ENCODE measurements around the gene ACSL3.
"Not testable (repeated sequence)": the region's sequence is repeated elsewhere in the genome, so short reads cannot be mapped to it uniquely, and the experiment has no call there.

ACSL3 gene

GRCh38 chr2:222982010-222982908, 121.4 kb downstream of the ACSL3 start:
- no peak for DNase-seq

- DNase-seq, result no peak
Observed at GRCh38 chr2:222982909-222983265, 122.1 kb downstream of the ACSL3 start.

GRCh38 chr2:222984908-222985307, 124.1 kb downstream of the ACSL3 start:
- no peak for DNase-seq

- DNase-seq, result no peak
Observed at GRCh38 chr2:222989431-222989830, 128.6 kb downstream of the ACSL3 start.

- DNase-seq, result not testable (repeated sequence)
Observed at GRCh38 chr2:222990206-222990605, 129.4 kb downstream of the ACSL3 start.

GRCh38 chr2:222992137-222992536, 131.3 kb downstream of the ACSL3 start:
- no peak for DNase-seq
